HG02884 (cell line): Measurements from ENCODE around the gene DOK7.

Source experiments
- ATAC-seq: cut with Tn5 transposase; IDR thresholded peaks from one replicate; pipeline ENCODE4 v1.9.1; 2021; ENCODE audit warnings: mild to moderate bottlenecking, moderate library complexity; ENCODE audit not compliant: unreplicated experiment

The DOK7 gene

DNA sequence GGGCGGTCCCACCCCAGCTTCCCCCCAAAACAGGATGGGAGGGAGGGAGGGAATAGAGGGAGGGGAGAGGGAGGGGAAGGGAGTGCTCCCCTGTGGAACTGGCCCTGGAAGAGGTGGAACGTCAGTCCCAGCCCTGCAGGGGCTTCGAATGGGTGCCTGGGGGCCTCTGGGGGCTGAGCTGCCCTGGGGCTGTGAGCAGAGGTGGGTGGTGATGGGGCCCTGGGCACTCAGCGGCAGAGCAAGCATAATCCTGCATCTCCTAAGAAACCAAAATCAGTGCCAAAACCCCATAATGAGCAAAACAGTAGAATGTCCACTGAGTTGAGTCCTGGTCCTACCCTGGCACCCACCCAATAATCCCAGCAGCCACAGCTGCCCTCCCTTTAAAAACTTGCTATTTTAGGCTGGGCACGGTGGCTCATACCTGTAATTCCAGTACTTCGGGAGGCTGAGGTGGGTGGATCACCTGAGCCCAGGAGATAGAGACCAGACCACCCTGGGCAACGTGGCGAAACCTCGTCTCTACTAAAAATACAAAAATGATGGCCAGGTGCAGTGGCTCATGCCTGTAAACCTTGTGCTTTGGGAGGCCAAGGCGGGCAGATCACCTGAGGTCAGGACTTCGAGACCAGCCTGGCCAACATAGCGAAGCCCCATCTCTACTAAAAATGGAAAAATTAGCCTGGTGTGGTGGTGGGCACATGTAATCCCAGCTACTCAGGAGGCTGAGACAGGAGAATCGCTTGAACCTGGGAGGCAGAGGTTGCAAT lies 11.1 kb downstream of the DOK7 start:
- ATAC-seq = no peak

GRCh38 chr4:3475041-3475712 lies 12.1 kb downstream of the DOK7 start:
- no peak for ATAC-seq

DNA sequence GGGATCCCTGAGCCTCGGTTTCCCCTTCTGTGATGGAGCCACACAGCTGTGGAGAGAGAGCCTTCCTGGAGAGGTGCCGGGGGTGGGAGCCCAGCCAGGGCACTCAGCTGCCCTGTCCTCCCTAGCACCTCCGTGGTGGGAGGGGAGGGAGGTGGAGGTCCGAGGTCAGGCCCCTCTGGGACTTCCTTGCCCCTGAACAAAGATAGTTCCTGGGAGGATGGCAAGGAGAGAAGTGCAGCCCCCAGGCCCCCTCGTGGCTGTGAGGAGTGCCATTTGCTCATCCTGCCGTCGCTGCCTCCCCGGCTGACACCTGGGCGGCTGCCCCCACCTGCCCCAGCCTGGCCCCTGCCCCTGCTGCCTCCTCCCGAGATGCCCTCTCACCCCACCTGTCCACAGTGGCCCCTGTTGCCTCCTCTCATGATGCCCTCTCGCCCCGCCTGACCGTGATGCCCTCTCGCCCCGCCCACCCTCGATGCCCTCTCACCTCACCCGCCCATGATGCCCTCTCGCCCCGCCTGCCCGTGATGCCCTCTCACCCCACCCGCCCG lies 12.7 kb downstream of the DOK7 start:
- ATAC-seq = no peak

DNA sequence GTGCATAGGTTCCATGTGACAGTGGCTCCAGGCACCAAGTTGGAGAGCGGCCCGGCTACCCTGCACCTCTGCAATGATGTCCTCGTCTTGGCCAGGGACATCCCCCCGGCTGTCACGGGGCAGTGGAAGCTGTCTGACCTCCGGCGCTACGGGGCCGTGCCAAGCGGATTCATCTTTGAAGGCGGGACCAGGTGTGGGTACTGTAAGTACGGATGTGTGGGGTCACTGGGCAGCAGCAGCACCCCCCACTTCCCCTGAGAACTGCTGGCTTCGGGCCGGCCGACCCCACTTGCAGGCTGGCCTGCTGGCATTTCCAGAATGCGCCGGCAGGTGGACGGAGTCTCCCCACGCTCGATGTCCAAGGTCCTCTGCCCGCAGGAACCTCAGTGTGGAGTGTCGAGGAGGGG lies 13.2 kb downstream of the DOK7 start:
- ATAC-seq = no peak

DNA sequence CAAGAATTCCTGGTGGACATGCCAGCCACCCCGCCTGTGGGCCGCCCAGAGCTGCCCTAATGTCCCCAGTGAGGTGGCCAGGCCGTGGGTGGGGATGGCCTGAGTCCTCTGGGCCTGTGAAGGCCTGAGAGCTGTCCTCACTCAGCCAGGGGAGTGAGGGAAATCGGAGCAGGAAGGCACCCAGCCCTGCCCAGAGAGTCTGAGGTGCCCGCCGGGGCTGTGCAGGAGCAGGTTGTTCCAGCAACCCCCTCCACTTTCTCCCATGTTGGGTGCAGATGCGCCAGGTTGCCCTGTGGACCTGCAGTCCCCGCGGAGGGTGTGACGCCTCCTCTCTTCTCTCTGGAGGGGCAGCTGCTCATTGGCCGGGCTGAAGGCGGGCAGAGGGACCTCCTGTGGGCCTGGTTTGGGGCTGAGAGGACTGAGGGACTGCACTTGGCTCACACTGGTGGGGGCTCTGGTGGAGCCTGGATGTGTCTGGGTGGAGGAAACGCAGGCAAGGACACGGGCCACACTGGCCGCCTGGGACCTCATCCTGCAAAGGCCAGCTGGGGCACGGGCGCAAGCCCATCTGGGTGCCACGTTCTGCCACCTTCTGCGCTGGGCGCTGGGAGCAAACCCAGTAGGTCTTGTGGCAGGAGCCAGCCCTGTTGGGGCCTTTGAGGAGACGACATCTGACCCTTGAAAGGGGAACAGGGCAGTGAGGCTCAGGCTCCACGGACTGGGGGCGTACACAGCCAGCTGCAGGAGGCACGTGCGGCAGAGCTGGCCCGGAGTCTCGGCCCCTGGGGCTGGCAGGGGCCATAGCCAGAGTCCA lies 14.0 kb downstream of the DOK7 start:
- ATAC-seq = no peak

GRCh38 chr4:3477750-3478430 lies 14.8 kb downstream of the DOK7 start:
- no peak for ATAC-seq

DNA sequence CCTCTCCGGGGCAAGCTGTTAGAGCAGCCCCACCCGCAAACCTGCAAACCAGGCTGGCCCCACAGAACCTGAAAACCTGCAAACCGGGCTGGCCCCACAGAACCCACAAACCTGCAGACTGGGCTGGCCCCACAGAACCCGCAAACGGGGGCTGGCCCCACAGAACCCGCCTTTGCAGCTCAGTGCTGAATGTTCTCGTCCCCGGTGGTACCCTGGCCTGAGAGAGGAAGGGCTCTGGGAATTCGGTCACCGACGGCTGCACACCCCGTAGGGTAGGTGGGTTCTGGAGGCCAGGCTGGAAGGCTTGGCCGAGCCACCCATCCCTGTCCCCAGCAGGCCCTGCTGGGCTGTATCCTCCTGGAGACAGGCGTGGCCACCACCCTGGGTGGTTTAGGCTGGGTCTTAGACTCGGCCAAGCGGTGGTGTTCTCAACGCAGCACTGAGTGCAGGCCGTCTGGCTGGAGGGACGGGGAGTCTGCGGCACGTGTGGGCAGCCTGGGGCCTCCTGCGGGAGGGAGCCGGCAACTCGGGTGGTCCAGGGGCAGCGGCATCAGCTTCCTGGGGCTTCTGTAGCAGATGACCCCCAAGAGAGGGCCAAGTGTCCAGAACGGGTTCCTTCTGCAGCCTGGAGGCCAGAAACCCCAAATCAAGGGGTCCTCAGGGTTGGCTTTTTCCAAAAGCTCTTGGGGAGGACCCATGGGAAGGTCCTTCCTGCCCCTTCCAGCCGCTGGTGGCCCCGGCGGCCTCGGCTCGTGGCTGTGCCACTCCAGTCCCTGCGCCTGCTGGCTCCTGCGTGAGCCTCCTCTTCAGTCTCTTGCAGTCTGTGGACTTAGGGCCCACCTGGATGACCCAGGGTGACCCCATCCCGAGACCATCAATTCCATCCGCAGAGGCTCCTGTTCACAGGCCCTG lies 15.6 kb downstream of the DOK7 start:
- no peak for ATAC-seq

DNA sequence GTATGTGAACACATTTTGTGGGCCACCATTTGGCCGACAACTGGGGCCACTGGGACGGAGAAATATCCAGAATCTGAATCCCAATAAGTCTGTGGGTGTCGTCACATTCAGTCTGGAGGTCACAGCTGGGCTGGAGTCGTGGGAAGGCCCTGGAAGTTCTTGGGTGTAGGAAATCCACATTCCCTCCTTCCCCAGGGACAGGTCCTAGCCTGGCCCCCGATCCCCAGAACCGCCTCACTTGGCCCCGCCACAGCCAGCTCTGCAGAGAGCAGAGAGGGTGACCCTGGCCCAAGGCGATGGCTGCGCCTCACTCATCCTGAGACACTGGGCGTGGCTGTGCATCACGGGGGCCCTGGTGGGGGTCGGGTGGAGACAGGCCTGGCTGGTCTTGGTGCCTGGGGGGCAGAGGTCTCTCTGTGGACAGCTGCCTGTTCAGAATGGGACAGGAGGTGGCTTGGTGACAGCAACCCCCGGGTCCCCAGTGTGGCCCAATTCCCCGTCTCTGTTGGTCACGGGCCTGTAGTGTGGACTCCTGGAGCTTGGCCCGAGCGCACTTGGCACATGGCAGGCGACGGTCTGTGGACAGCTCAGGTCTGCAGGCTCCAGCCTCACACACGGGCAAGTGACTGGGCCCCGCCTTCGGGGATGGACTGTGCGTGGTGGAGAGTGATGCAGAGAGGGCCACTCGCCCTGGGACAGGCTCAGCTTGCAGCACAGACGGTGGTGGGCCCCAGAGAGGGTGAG lies 16.4 kb downstream of the DOK7 start:
- no peak for ATAC-seq

DNA sequence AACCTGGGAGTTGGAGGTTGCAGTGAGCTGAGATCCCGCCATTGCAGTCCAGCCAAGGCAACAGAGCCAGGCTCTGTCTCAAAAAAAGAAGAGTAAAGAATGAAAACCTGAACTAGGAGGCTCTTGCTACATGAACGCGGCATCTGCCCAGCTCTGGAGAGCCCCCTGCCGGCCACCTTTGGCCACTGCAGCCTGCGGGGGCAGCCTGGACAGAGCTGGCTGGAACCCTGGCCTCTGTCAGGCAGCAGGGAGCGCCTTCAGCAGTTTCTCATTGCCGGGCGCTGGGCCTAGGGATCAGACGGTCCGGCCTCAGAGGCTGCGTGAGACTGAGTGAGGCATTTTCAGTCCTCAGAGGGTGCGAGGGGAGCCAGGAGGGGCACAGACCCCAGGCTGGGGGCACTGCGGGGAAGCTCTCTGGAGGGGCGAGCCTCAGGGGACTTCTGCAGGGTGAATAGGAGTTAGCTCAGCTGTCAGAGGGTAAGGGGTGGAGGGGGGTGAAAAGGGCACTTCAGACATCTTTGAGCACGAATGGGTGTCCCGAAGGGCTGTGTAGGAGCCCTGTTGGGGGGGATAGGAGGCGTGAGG lies 17.5 kb downstream of the DOK7 start:
- no peak for ATAC-seq

GRCh38 chr4:3481113-3481531 lies 18.0 kb downstream of the DOK7 start:
- ATAC-seq = no peak

DNA sequence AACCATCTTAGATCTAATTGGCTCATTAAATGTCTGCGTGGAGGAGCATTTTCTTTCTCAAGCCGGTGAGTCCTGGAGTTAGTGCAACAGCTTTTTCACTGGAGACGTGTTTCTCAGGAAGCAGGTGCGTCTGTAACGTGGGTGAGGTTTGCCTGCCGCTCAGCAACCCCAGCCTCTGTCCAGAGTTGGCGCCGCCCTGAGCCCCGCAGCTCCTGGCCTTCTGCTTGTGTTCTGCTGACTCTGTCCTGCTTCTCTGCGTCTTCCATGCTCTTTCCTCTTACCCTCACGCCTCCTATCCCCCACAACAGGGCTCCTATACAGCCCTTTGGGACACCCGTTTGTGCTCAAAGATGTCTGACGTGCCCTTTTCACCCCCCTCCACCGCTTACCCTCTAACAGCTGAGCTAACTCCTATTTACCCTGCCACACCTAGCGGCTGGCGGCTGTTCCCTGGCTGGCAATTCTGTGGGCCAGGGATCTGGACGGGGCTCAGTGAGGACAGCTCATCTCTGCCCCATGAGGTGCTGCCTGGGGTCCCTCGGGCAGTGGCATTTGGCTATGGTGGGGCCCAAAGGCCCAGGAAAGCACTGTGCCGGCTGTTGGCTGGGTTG lies 18.8 kb downstream of the DOK7 start:
- ATAC-seq = no peak

- no peak for ATAC-seq
These were observed 19.6 kb downstream of the DOK7 start for GRCh38 chr4:3482707-3483106.

- ATAC-seq = no peak
These were observed 20.4 kb downstream of the DOK7 start for GRCh38 chr4:3483471-3483921.

DNA sequence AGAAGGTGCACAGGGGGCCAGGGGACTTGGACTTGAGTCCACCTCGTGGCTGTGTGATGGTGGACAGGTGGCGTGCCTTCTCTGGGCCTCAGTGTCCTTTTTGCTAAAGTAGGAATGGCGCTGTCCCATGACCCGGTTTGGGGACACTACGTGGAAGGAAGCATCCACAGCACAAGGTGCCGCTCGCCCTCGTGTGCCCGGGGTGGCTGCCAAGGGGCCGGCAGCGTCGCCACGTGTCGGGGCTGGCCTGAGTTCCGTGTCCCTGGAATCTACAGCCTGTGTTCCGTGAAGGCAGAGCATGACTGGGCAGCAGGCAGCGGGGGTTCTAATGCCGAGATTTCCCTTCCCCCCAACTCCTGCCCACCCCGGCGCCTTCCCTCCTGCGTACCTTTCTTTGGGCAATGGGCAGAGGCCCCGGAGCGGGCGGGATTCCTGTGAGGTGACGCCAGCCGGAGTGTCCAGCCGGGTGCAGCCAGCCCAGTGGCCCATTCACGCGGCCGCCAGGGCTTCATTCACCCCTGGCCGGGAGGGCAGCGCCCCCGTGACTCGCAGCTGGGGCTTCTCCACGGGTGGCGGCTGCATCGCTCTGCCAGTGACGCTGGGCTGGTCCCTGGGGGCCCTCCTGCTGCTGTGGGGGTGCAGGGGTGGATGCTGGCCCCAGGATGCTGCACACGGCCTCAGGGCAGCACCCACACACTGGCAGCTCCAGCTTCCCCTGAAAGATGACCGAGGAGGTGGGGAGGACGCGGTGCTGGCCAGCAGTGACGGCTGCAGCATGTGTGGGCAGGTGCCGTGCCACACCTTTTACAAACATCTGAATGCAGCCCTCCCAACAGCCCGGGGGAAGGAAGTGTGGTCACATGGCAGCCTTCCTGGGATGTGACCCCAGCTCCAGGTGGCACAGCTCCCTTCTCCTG lies 21.2 kb downstream of the DOK7 start:
- ATAC-seq = no peak

DNA sequence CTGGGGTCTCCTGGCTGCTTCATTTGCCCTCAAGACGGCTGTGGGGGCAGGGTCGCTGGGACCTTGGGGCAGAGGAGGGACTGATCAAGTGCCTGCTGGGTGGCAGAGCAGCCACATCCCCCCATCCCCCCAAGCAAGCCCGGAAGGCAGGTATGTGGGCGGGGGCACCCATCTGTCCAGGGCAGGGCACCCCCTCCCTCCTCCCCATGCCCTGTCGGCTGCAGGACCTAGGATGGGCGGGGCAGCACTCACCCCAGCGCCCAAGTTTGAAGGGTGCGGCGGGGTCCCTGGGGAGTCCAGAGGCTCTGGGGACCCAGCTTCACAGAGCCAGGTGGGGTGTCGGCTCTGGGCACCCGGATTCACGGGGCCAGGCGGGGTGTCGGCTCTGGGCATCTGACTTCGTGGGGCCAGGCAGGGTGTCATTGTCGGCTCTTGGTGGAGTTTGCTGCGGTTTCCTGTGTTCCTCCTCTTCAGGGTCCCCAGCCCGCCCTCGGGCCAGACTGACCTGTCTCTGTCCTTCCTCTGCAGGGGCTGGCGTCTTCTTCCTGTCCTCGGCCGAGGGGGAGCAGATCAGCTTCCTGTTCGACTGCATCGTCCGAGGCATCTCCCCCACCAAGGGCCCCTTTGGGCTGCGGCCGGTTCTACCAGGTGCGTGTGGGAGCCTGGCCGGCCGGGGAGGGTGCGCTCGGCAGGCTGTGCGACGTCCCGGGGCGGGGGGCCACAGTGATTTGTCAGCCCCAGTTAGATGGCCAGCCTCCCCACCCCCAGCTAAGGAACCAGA lies 22.1 kb downstream of the DOK7 start:
- no peak for ATAC-seq

DNA sequence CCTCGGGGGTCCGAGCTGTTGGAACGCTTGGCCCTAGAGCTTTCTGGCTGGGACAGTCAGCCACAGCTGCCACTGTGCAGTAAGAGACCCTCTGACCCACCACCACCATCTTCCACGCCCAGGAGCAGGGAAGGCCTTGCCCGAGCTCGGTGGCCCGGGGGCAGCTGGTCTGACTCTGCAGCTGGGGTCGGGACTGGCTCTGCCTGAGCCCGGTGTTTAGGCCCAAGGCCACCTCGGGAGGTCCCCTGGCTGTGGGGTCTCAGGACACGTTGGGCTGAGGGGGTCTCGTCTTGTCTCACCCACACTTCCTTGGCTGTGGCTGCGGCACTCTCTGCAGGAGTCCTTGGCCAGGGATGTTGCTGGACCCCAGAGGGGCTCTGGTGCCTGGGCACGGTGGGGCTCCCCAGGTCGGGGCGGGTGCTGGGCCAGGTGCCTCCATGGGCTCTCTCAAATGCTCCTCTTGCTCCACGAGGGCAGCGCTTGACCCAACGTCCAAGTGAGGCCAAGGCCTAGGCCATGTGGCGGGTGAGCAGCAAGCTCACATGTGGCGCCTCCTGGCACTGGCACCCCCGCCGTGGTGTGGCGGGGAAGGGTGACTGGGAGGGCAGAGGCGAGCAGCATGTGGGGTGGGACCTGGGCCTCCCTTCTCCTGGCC lies 22.9 kb downstream of the DOK7 start:
- no peak for ATAC-seq
